CD4-positive, alpha-beta T cell treated with Interleukin-21 for 1 hour (primary cell): ENCODE data around the gene SPEF1.

Source experiments
- DNase-seq: peaks from one replicate; pipeline ENCODE4 v3.0.0-alpha.2; 2020

SPEF1 gene

DNA sequence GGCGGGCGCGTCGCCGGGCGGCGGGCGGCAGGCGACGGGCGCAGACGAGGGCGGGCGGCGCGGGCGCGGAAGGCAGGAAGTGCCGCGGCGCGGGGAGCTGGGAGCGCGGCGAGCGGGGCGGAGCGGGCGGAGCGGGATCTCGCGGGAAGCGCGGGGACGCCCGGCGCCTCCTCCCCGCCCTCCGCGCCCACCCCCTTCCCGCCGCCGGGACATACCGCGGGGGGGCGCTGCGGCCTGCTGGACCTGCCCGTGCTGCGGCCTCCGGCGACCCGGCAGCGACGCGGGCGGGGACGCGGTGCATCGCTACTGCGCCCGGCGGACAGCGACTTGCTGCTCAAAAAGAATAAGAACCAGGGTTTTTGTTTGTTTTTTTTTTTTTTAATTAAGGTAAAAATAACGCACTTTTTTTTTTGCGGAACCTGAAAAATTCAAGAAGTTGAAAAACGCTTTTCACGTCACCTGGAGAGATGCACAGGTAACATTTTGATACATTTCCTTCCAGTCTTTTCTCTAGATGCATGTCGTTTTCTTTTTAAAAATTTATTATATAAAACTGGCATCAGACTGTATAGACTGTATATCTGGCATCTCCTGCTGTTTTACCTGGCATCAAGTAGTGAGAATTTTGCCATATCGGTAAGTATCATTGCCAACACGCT, 5.5 kb upstream of the SPEF1 start, which contains the start of gene CENPB:
Gene CENPB, minus strand, starts transcription at position 76 of the 659 bp plus-strand sequence. CDS start 257 bp downstream, outside the sequence.
- DNase-seq: peak; percentile 92

DNA sequence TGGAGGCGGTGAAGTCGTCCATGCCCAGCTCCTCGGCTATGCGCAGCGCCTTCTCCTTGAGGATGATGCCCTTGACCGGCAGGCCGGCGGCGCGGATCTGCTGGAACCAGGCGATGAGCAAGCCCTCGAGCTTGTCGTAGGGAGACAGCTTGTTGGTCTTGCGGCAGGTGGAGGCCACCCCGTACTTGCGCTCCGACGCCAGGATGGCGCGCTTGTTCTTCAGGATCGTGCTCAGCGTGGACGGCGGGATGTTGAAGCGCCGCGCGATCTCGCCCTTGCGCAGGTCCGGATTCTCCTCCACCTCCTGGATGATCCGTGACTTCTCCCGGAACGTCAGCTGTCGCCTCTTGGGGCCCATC, 4.9 kb upstream of the SPEF1 start:
- DNase-seq: peak; percentile 48

DNA sequence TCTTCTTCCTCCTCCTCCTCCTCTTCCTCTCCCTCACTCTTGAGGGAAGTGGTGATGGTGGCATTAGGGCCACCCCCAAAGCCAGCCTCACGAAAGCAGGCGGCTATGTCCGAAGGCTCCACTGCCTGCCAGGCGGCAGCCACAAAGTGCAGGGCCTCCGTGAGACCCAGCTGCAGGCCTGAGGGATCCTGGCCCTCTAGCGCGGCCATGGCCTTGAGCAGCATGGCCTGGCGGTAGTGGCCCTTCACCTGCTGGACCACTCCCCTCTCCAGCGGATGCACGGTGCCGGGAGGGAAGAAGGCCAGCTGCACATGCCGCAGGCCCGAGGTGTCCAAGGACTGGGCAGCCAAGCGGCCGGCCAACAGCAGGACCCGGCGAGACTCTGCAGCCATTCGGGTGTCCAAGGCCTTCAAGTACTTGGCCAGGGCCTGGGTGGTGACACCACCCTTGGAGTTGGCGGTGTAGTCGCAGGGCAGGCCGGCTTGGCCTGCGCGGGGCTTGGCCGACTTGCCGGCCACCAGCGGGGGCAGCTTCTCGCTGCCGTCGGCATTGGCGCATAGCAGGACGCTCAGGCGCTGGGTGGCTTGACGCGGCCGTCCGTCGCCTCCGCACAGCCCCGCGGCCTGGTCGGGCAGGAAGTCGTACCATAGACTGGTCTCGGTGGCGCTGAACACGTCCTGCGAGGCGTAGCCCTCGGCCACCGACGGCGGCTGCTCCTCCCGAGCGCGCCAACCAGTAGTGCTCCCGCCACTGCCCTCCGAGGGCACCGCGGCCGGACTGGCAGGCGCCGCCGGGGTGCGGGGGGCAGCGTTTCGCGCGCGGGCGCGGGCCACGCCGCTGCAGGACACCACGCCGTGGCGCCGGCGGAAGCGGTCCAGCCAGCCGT, 4.2 kb upstream of the SPEF1 start:
- DNase-seq: no peak

DNA sequence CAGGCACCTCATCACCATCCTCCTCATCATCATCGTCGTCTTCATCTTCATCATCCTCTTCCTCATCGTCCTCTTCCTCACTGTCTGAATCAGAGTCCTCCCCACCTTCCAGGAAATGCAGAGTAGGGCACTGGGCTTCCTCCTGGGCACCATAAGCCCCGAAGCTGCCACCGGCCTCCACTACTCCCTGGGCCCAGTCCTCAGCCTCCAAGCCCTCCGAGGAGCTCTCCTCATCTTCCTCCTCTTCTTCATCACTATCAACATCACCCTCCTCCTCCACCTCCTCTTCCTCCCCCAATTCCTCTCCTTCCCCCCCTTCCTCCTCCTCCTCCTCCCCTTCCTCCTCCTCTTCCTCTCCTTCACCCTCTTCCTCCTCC, 3.6 kb upstream of the SPEF1 start:
- no peak for DNase-seq

DNA sequence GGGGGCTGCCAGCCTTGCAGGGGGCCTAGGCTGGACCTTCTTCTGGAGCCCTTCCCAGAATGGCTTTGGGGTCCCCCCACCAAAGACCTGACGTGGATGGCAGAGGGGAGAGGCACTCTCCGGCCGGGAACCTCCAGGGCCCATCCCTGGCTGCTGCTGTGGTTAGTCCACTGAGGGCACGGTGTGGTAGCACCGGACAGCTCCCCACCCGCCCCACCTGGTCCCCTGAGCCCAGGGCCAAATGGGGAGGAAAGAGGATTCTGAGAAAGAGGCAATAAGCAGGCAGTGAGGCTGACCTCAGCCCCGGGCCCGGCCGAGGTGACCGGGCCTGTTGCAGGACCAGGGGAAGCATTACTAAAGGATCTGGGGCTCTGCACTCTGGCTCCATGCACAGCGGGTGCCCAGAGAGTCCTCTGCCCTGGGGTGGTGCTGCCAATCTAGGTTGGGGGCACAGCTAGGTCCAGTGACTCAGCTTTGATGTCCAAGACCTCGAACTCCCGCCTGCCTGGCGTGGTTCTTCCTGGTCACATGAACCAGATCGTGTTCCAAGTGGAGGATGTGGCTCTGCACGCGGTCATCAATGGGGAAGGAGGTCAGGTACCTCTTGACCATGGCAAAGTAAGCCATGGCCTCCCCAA, 3.1 kb upstream of the SPEF1 start:
- no peak for DNase-seq

DNA sequence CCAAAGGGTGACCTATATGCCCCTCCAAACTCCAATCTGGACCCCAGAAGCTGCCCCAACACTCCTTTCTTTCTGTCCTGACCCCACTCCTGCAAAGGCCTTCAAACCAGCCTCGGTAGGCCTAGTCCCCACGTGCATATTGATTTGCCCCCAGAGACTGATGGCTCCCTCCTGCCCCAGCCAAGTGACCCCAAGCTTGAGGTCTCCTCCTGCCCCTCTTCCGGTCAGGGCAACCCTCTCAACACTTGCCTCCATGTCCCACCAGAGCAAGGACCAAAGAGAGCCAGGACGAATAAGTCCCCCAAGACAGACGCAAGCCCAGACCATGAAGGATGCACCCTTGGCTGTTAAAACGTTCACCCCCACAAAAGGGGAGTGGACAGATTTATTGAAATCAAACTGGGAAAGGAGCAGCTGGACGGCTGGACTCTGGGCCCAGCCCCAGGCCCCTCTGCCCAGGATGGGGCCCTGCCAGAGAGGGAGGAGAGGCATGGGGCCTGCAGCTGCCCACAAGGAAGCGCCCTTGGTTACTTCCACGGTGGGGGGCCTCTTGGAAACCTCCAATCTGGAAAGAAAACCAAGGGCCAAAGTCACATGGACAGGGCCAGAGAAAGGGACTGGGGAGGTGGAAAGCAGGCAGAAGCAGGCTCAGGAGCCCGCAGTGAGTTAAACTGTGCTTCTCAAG, 2.4 kb upstream of the SPEF1 start:
- DNase-seq: no peak

DNA sequence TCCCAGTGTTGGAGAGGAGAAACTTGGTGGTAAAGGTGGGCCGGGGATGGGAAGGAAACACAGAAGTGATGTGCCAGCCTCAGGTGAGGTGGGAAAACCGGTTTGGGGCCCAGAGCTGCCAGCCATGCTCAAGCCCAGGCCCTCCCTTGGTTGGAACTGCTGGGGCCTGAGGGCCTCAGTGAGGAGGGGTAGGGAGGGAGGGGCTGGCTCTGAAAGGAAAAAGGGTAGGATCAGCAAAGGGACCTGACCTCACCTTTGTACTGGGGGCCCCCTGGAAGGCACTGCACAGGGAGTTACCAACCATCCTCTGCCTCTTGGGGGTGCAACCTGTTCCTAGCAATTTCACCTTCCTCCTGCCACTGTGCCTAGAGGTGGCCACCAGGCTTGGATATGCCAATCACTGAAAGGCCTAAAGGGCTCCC, 1.8 kb upstream of the SPEF1 start:
- no peak for DNase-seq

DNA sequence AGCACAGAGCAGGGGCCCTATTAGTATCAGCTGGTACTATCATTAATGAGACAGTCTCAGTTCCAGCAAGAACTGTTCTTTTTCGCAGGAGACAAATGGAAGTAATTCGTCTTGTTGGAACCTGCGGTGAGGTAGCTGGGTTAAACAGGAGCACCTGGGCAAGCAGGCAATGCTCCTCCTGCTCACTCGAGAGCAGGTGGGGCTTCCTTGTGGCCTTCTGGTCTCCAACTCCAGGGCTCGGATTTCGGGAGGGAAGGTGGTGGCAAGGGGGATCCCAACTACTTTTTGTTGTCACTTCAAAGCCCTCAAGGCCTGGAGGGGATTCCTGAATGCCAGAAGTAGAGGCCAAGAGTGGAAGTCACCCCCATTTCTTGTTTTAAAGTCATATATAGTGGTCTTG, 1.3 kb upstream of the SPEF1 start:
- DNase-seq: no peak

DNA sequence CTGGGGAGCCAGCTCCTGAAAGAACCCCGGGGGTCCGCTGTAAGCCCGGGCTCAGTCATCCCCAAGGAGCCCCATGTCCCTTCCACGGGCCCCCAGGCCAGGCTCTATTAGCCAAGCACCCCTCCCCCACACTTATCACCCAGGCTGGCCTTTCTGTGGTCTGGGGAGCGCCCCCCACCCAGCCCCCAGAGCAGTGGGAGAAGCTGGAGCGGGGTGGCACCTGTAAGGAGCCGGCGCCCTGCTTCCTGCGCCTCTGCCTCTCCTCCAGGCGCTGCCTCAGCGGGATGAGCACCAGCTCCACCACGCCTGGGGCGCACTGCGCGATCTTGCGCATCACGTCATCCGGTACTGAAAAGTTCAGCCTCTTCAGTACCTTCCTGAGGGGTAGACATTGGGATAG, 2.3 kb downstream of the SPEF1 start:
- no peak for DNase-seq

DNA sequence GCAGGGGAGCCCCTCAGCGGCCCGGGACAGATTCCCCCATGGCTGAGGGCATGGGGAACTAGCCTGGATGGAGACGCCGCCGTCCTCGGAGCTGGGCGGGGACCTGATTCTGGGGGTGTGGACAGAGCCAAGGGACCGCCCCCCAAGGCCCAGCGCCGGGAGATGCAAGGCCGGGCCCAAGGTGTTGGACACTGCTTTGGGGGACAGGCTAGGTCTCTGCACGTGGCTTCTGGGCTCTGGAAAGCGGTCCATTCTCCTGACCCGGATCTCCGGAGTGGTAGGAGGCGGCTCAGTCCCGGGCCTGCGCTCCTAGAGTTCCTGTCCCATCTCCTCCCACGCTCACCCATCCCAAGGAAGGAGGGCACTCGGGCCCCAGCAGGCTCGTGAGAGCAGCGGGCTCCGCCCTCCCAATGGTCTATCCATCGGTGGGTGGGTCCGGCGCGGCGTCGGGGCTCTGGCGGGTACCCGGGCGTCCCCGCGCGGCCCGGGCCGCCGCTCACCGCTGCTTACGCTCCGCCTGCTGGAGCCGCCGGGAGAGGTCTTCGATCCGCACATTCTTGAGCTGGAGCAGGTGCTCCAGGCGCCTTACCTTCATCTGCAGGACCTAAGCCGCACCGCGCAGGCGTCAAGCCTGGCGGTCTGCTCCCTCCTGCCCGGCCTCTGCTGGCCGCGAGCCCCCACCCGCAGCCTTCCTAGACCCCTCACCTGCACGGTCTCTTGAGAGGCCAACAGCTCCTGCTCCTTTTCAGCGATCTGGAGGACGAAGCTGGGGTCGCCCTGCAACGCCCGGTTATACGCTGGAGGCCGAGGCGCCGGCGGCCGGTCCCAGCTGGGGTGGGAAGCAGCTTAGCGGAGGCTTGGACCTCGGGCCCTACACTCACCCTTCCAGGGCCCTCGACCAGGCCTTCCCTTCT, 3.3 kb downstream of the SPEF1 start:
- peak; percentile 46 for DNase-seq

DNA sequence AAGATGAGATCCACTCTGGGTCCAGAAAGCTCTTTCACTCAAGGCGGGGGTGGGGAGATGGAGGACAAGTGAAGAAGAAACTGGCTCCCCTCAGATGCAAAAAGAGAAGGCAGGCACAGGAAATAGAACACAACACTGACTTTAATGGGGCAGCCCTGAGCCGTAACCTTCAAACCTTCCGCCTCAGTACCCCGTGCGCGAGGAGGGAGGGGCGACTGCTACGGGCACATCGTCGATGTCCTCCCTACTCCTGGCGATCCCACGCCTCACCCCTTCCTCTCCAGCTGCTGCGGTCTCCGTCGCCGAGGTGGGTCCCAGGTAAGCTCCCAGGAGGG, 3.9 kb downstream of the SPEF1 start:
- DNase-seq: no peak

DNA sequence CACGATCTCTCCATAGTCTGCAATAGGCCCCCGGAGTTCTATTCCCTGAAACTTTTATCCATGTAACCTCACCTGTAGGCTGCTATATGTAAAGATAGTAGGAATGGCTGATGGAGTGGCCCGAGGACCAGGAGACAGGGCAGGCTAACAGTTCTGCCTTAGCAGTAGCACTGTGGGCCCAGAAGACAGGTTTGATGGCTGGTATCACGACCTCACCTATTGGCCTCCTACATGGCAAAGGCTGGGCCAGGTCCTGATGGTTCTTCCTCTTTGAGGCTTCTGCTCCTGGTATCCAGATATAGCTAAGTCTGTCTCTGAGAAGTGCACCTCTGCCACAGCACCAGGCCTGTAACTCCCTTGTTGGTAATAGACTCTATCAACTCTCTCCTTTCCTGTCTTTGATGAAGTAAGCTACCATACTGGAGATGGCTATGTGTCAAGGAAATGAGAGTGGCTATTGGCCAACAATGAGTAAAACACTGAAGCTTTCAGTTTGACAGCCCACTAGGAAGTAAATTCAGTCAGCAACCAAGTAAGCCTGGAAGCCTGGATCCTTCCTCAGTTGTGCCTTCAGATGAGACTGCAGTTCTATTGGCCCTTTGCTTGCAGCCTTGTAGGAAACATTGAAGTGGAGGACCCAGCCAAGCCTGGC, 5.7 kb downstream of the SPEF1 start:
- DNase-seq: no peak

DNA sequence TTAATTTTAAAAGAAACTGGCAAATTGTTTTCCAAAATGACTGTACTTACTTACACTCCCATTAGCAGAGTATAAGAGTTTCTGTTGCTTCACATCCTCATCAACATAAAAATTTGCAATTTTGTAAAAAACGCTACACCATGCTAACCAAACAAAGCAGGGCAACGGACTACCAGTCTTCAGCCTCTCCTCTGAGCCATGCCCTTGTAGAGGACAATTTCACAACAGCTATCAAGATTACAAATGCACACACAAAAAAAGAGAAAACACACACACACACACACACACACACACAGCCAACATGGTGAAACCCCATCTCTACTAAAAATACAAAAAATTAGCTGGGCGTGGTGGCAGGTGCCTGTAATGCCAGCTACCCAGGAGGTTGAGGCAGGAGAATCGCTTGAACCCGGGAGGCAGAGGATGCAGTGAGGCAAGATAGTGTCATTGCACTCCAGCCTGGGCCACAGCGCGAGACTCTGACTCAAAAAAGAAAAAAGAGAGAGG, 9.6 kb downstream of the SPEF1 start:
- no peak for DNase-seq

DNA sequence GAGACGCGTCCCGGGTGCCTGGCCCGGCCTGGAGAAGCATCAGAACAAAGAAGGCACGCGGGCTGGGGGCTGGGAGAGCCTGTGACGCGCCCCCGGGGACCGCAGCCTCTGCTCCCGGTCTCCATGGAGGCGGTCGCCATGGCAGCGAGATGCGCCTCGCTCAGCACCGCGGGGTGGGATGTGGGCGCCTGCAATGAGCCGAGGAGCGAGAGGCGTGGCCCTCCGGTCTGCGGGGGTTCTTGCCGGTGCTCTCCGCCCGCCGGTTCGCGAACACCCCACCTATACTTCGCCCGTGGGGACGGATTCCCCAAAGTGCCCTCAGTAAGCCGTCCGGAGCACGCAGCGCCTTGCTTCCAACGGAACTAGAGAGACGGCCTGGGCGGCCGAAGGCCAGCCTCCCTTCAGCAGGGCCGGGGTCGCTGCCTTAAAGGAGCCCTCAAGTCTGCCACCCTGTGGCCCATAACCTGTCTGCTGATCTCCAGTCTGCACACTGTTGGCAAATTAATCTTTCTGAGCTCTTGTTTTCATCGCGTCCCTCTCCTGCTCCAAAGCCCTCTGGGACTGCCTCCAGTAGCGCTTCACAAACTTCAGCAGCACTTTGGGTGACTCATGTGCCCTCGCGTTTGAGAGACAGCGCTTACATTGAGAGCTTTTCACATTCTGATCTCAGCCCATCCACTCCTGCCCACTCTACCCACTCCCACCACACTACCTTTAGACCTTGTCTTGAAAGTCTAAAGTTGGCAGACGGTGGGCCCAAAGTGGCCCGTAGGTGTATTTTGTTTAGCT, 12.7 kb downstream of the SPEF1 start:
- DNase-seq: peak; percentile 88

DNA sequence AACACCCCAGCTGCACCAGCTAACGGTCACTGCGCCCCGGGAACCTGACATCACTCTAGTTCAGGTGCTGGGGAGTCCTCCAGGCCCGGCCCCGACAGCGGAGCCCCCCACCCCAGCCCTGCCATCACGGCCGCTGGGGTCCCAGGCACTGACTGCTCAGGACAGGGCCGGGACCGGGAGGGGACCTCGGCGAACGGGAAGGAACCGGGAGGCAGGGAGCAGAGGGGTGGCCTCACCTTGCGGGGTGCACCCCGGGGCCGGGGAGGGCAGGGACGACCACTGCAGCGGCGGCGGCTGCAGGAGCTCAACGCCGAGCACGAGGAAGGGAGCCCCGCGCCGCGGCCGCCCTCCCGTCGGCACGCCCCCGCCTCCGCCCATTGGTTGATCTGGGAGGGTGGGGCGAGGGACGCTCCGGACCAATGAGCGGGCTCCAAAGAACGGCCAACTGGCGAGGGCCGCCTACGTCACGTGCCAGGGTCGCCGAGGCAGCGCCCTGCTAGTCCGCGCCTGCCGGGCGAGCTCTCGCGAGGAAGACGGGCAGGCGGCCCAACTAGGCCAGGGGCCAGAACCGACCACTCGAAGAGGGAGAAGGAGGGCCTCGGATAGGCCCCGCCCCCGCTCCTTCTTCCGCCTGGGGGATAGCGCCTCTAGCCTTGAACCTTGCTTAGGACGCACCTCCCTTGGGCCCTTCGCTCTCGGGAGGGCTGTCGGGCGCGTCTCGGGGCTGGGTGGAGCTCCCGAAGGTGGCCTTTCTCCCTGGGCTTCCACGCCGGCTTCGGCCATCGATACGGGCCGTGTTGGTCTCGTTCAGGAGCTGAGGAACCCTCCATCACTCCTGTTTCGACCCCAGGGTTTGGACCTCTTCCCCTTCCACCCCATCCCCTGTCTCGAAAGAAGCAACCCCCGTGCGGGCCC, 13.6 kb downstream of the SPEF1 start, which contains the start of gene ADISSP:
Gene ADISSP, minus strand, starts transcription at position 327 of the 915 bp plus-strand sequence. CDS start 7,653 bp downstream, outside the sequence.
- DNase-seq: peak; percentile 98

DNA sequence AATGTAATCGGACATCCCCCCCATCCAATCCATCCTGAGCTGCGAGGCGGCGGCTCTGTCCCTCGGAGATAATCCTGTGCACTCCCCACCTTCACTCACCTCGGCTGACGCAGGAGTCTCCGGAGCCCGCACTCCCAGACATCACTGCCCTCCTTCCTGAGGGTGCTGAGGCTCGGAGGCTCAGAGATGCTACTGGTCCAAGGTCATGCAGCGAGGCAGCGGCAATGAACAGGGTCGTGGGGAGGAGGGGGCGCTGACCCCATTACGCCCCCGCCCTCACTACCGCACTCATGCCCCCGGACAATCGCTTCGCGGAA, 14.2 kb downstream of the SPEF1 start:
- no peak for DNase-seq

DNA sequence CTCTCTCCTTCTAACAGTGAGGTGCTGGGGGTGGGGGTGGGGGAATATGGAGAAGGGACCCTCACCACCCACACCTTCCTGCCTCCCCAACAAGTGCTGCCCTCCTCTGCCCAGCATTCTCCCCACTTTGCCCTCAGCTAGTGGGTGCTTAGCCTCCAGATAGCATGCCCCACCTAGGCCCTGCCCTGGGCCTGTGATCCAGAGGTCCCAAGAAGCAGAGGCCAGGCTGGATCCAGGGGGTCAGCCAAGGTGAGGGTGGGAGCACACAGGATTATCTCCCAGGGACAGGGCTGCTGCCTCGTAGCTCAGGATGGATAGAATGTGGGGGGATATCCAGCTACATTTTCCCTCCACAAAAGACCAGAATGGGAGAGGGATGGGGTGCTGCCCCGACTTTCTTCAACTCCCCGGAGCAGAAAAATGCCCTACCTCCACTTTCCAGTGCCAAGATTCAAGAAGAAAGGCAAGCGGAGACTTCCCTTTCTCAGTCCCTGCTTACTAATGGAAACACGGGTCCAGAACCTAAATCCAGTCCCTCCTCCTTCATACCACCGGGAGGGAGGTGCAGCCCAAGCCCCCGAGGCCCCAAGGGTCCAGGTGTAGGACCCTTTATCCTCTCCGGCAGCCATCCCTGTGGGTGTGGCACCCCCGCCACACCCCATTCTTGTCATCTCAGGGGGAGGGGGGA, 14.7 kb downstream of the SPEF1 start:
- DNase-seq: no peak

DNA sequence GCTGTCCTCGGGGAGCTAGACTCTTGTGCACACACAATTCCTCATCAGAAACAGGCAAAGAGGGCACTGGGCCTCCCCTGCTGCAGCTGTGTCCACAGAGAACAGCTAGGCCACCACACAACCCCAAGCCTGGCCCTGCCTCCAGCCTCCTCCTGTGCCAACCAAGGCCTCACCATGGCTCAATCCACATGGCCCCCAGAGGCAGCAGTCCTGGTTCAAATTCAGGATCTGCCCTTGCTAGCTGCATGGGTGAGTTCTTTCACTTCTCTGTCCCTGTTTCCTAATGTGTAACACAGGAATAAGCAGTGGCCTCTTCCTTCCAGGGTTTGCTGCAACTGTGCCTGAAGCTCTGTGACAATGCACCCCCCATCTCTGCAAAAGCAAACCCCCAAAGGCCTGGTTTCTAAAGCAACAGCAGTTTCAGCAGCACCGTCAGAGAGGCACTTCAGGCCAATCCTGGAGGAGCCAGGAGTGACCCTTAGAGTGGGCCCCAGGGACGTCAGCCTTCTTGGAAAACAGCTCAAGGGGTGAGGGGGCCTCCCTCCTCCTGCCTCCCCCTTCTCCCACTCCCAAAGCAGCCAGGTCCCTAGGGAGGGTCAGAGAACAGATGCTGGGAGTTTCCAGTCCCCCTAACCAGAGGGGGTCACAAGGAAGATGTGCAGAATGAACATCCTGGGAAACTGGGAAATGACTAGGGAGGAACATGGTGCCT, 15.9 kb downstream of the SPEF1 start:
- DNase-seq: no peak
